DOHH2 (cell line): Measurements from ENCODE around the gene APOL2.

Experiments used
- H3F3A ChIP-seq: fragments of 200-600 bp; sonication (generic), shearing (Covaris generic); 2 replicates; pipeline ENCODE4 v1.6.0; 2016; ENCODE audit warnings: antibody characterized with exemption, mild to moderate bottlenecking; ENCODE audit not compliant: control insufficient read depth, insufficient read depth
- H3K27ac ChIP-seq: fragments of 200-600 bp; sonication (generic); 2 replicates; pipeline ENCODE4 v1.5.1; 2014; ENCODE audit warnings: low read depth, mild to moderate bottlenecking, low read length, moderate library complexity
- H3K27me3 ChIP-seq: fragments of 200-600 bp; sonication (generic); 2 replicates; pipeline ENCODE4 v1.6.1; 2014; ENCODE audit warnings: mild to moderate bottlenecking, low read length, mixed read lengths; ENCODE audit not compliant: control insufficient read depth
- H3K36me3 ChIP-seq: fragments of 200-600 bp; sonication (generic); 2 replicates; pipeline ENCODE4 v1.6.1; 2014; ENCODE audit warnings: mild to moderate bottlenecking, low read length, moderate library complexity, mixed read lengths; ENCODE audit not compliant: control insufficient read depth
- H3K4me1 ChIP-seq: fragments of 200-600 bp; sonication (generic); 2 replicates; pipeline ENCODE4 v1.6.1; 2014; ENCODE audit warnings: mild to moderate bottlenecking, low read length, mixed read lengths; ENCODE audit not compliant: control insufficient read depth
- H3K4me2 ChIP-seq: fragments of 200-600 bp; sonication (generic); 2 replicates; pipeline ENCODE4 v1.6.0; 2014; ENCODE audit warnings: mild to moderate bottlenecking, low read length, moderate library complexity
- H3K4me3 ChIP-seq: fragments of 200-600 bp; sonication (generic); 2 replicates; pipeline ENCODE4 v1.5.1; 2014; ENCODE audit warnings: mild to moderate bottlenecking, low read length, mixed read lengths
- H3K79me2 ChIP-seq: fragments of 200-600 bp; sonication (generic); 2 replicates; pipeline ENCODE4 v1.6.1; 2014; ENCODE audit warnings: mild to moderate bottlenecking, low read length, mixed read lengths; ENCODE audit not compliant: control insufficient read depth
- H3K9me2 ChIP-seq: fragments of 200-600 bp; sonication (generic); replicated peaks from 2 replicates; pipeline ENCODE4 v1.6.1; 2014; ENCODE audit warnings: mild to moderate bottlenecking, low read length, mixed read lengths; ENCODE audit not compliant: control insufficient read depth
- H3K9me3 ChIP-seq: fragments of 200-600 bp; sonication (generic); 2 replicates; pipeline ENCODE4 v1.6.1; 2014; ENCODE audit warnings: antibody characterized with exemption, low read length, mixed read lengths; ENCODE audit not compliant: control insufficient read depth, insufficient read depth
- H4K20me1 ChIP-seq: fragments of 200-600 bp; sonication (generic); 2 replicates; pipeline ENCODE4 v1.6.0; 2014; ENCODE audit warnings: low read depth, mild to moderate bottlenecking, antibody characterized with exemption, low read length, moderate library complexity; ENCODE audit not compliant: control insufficient read depth, insufficient read depth
- CTCF ChIP-seq: fragments of 200-600 bp; sonication (generic); IDR thresholded peaks from one replicate; pipeline ENCODE4 v1.5.1; 2014; ENCODE audit warnings: antibody characterized with exemption, mild to moderate bottlenecking, low read depth, low read length; ENCODE audit not compliant: poor library complexity, severe bottlenecking
- EZH2phosphoT487 ChIP-seq: fragments of 200-600 bp; sonication (generic); IDR thresholded peaks from 2 replicates; pipeline ENCODE4 v1.6.1; 2017; ENCODE audit warnings: borderline replicate concordance, mild to moderate bottlenecking, antibody characterized with exemption, low read length, moderate library complexity, mixed read lengths

Gene APOL2

GRCh38 chr22:36244522-36245391 lies 5.4 kb upstream of the APOL2 start:
- Histone ChIP-seq H3K4me1 (peaks cover 2% of the 10 kb centered on the region), H3K9me2 (no peaks in the 10 kb centered on the region), H3K36me3 (no peaks in the 10 kb centered on the region), H3K4me3 (no peak overlapping the region), H3F3A (no peaks in the 10 kb centered on the region), H3K4me2 (no peak overlapping the region), H4K20me1 (no peaks in the 10 kb centered on the region), H3K27ac (no peak overlapping the region), H3K79me2 (no peaks in the 10 kb centered on the region), H3K27me3 (no peaks in the 10 kb centered on the region; the same call in 1 of the 2 replicates), H3K9me3 (peaks cover 5% of the 10 kb centered on the region; the same call in 1 of the 2 replicates)
- TF ChIP-seq EZH2phosphoT487 = no peak
- no peak for TF ChIP-seq CTCF

DNA sequence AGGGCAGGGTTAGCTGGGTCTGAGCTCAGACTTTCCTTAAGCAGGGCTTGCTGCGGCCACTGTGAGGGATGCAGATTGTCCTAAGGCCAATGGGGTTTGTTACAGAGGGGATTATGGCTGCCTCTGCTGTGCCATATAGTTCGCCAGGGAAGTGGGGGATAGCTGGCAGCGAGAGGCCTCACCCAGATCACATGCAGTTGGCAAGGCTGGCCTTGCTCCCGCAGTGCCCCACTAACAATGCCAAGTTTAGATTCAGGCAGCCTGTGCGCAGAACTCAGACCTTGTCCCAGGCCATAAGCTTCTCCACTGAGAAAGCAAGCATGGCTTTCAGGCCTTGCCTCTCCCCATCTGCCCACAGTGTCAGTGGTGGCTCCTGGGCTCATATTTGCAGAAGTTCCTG lies 4.7 kb upstream of the APOL2 start:
- H3K9me2 ChIP-seq = no peaks in the 10 kb centered on the region
- H3K27me3 ChIP-seq = no peaks in the 10 kb centered on the region; the same call in 1 of the 2 replicates
- TF ChIP-seq EZH2phosphoT487 = no peak
- no peak for TF ChIP-seq CTCF
- no peak overlapping the region for H3K4me3 ChIP-seq
- H3K4me1 ChIP-seq = peaks cover 9% of the 10 kb centered on the region
- no peak overlapping the region for H3K4me2 ChIP-seq
- no peaks in the 10 kb centered on the region for H3F3A ChIP-seq
- H4K20me1 ChIP-seq = no peaks in the 10 kb centered on the region
- H3K9me3 ChIP-seq = 0 out of 2 replicates have a peak, but pooled peaks cover 3% of the 10 kb centered on the region
- no peaks in the 10 kb centered on the region for H3K36me3 ChIP-seq
- no peak overlapping the region for H3K27ac ChIP-seq
- H3K79me2 ChIP-seq = no peaks in the 10 kb centered on the region

DNA sequence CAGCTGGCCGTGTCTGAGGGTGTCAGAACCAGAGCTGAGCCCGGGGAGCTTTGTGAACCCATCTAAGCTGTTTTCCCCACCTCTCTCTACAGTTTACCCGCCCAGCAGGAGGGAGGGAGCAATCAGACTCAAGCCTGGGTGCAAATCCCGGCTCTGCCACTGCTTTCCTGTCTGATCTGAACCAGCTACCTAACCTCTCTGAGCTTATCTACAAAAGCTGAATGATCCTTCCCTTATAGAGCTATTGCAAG lies 252 bp downstream of the APOL2 start:
- no peaks in the 10 kb centered on the region for H3K9me3 ChIP-seq
- H3K4me1 ChIP-seq = peaks cover 16% of the 10 kb centered on the region
- H3K4me3 ChIP-seq = peak overlapping the region; percentile 72
- no peaks in the 10 kb centered on the region for H4K20me1 ChIP-seq
- H3F3A ChIP-seq = no peaks in the 10 kb centered on the region
- H3K27me3 ChIP-seq = no peaks in the 10 kb centered on the region; the same call in 1 of the 2 replicates
- peak overlapping the region; percentile 85 for H3K4me2 ChIP-seq
- no peaks in the 10 kb centered on the region for H3K9me2 ChIP-seq
- no peaks in the 10 kb centered on the region for H3K79me2 ChIP-seq
- TF ChIP-seq EZH2phosphoT487 (no peak), CTCF (no peak)
- H3K27ac ChIP-seq = no peak overlapping the region
- no peaks in the 10 kb centered on the region for H3K36me3 ChIP-seq
